ENCODE results near the gene CTBP2.

CTBP2 gene

DNA sequence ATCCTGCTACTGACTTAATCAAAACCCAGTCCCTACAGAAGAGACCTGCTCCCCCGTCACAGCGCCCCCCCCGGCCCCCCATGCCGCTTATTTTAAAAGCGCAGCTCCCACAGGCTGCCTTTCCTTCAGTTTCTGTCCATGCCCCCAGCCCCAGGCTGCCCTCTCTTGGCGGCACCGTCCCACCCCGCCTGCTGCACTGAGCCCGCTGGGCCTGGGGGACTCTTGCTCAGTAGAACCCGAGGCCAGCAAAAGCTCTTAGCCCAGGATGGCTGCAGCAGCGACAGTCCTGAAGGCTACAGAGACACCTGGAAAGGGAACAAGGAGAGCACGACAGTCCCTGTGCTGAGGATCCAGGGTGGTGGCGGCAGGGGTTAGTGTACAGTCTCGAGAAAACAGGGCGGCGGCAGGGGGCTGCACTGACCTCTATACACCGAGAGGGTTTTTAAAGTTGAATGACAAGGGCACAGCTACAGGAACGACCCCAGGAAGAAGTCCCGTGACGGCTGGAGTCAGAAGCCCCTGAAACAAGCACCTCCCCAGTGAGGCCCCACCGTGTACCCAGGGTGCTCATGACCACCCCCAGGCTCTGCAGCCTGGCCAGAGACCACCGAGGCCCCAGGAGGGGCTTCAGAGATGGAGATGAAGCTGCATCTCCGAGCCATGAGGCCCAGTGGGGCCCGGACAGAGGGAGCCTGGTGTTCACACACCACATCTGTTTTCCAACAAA, 164.1 kb downstream of the CTBP2 start:
- TF ChIP-seq TCF12 (IDR thresholded peaks at IDR 0.05; ENCODE audit: low read depth) (no peak), YY1 (IDR thresholded peaks at IDR 0.05; ENCODE audit: low read depth) (no peak), CEBPB (IDR thresholded peaks at IDR 0.05) (no peak), NFIC (IDR thresholded peaks at IDR 0.05) (no peak), TAF1 (IDR thresholded peaks at IDR 0.05; ENCODE audit: low read depth) (no peak), ZBTB7A (IDR thresholded peaks at IDR 0.05; ENCODE audit: low read depth) (no peak)
- TF ChIP-seq, protein P1, sequence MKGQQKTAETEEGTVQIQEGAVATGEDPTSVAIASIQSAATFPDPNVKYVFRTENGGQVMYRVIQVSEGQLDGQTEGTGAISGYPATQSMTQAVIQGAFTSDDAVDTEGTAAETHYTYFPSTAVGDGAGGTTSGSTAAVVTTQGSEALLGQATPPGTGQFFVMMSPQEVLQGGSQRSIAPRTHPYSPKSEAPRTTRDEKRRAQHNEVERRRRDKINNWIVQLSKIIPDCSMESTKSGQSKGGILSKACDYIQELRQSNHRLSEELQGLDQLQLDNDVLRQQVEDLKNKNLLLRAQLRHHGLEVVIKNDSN (IDR thresholded peaks at IDR 0.05), result no peak

DNA sequence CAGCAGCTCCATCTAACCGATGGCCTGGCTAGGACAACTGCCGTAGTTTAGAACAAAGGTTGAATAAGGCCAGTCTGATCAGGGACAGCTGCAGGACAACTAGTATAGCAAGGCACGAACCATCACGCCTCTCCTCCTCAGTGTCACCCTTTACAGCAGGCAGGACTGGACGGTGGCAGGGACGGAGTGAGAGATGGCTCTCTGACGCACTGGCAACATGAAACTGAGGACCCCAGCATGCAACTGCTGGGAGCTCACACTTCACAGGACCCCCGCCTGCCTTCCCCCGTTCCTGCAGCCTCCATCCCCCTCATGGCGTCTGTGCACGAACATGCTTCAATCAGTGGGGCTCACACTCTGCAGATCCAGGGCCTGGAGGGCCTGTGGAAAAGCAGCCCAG, 164.8 kb downstream of the CTBP2 start:
- TF ChIP-seq TEAD4 (IDR thresholded peaks at IDR 0.05) (no peak), ZBTB7A (IDR thresholded peaks at IDR 0.05; ENCODE audit: low read depth) (no peak), CREB1 (IDR thresholded peaks at IDR 0.05; ENCODE audit: low read depth) (no peak), EGR1 (IDR thresholded peaks at IDR 0.05) (no peak)

GRCh38 chr10:124994573-124995473, 165.5 kb downstream of the CTBP2 start:
- no peak for TF ChIP-seq NFIC (IDR thresholded peaks at IDR 0.05)
- TF ChIP-seq, protein P1 (IDR thresholded peaks at IDR 0.05), result 0 out of 2 replicates have a peak, but pooled peaks have one; percentile 13

DNA sequence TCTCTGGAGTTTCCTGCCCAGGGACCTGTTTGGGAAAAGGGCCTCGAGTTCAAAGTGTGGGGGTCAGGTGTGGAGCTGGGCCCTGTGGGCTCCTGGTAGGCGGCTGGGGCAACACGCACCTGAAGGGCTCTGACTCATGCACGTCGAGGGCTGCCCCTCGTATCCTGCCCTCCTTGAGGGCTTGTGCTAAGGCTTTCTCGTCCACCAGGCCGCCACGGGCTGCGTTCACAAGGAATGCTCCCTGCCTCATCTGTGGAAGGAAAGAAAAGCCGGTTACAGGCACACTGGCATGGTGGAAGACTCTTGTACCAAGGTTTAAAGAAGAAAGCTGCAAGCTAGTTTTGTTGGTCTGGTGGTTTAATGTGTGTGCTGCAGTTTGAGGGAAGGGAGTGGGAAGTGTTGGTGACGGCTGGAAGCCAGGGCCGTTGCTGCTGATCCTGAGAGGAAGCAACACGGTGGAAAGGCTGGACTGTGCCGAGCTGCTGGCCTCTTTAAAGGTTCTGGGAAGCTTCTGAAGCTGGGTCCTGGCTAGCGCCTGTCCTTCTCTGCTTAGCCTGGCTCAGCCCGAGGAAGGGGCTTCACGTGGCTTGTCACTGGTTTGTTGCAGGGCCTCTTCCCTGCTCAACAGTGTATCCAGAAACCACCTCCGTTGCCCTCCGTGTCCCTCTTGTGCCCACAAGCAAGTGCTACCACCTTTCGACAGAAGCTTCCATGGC, 166.5 kb downstream of the CTBP2 start:
- TF ChIP-seq CEBPB (IDR thresholded peaks at IDR 0.05), result no peak
- TF ChIP-seq, protein P1 (IDR thresholded peaks at IDR 0.05), result no peak
- TF ChIP-seq EGR1 (IDR thresholded peaks at IDR 0.05), result no peak
- TF ChIP-seq TCF12 (IDR thresholded peaks at IDR 0.05; ENCODE audit: low read depth), result no peak
- TF ChIP-seq YY1 (IDR thresholded peaks at IDR 0.05; ENCODE audit: low read depth), result no peak
- TF ChIP-seq, protein P2, sequence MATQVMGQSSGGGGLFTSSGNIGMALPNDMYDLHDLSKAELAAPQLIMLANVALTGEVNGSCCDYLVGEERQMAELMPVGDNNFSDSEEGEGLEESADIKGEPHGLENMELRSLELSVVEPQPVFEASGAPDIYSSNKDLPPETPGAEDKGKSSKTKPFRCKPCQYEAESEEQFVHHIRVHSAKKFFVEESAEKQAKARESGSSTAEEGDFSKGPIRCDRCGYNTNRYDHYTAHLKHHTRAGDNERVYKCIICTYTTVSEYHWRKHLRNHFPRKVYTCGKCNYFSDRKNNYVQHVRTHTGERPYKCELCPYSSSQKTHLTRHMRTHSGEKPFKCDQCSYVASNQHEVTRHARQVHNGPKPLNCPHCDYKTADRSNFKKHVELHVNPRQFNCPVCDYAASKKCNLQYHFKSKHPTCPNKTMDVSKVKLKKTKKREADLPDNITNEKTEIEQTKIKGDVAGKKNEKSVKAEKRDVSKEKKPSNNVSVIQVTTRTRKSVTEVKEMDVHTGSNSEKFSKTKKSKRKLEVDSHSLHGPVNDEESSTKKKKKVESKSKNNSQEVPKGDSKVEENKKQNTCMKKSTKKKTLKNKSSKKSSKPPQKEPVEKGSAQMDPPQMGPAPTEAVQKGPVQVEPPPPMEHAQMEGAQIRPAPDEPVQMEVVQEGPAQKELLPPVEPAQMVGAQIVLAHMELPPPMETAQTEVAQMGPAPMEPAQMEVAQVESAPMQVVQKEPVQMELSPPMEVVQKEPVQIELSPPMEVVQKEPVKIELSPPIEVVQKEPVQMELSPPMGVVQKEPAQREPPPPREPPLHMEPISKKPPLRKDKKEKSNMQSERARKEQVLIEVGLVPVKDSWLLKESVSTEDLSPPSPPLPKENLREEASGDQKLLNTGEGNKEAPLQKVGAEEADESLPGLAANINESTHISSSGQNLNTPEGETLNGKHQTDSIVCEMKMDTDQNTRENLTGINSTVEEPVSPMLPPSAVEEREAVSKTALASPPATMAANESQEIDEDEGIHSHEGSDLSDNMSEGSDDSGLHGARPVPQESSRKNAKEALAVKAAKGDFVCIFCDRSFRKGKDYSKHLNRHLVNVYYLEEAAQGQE (IDR thresholded peaks at IDR 0.05; ENCODE audit: low read depth), result no peak
- no peak for TF ChIP-seq MAX (IDR thresholded peaks at IDR 0.05)
- TF ChIP-seq ZBTB7A (IDR thresholded peaks at IDR 0.05; ENCODE audit: low read depth), result no peak

GRCh38 chr10:124993345-124993708, 167.0 kb downstream of the CTBP2 start:
- no peak for TF ChIP-seq TCF12 (IDR thresholded peaks at IDR 0.05; ENCODE audit: low read depth)
- no peak for TF ChIP-seq FOXM1 (IDR thresholded peaks at IDR 0.05; ENCODE audit: borderline replicate concordance, low read depth)
- TF ChIP-seq CEBPB (IDR thresholded peaks at IDR 0.05), result no peak
- TF ChIP-seq, protein P2 (IDR thresholded peaks at IDR 0.05; ENCODE audit: low read depth), result no peak

Data from Ishikawa (cell line).